K562 (cell line): ENCODE measurements around the gene ZBTB20.

Source experiments
- CTCF ChIP-seq, 3 experiments: IDR thresholded peaks in 2 of 3; conservative IDR thresholded peaks in 1 of 3; 2 replicates each; pipeline ENCODE4 v1.5.1; 2011 to 2012; ENCODE audit warnings: low read length in 3 of 3, mild to moderate bottlenecking in 3 of 3, control low read depth in 2 of 3, improper control_type of control experiment in 1 of 3, inconsistent platforms in 1 of 3, low read depth in 1 of 3, mixed read lengths in 1 of 3, moderate library complexity in 1 of 3; ENCODE audit not compliant: insufficient read depth in 2 of 3
- ETV5 ChIP-seq: sonication (generic); formaldehyde crosslinking; IDR thresholded peaks from 2 replicates; pipeline ENCODE4 v1.4.0; 2020; ENCODE audit warnings: low read depth, mild to moderate bottlenecking, missing genetic modification reagents
- PRDM10 ChIP-seq: fragments of 450-650 bp; IDR thresholded peaks from 2 replicates; pipeline ENCODE4 v1.6.1; 2018; ENCODE audit not compliant: partially characterized antibody
- ZBTB12 ChIP-seq: fragments of 250-450 bp; sonication (Bioruptor Pico); IDR thresholded peaks from 2 replicates; pipeline ENCODE4 v1.4.0; 2020

- TF ChIP-seq CTCF (IDR thresholded peaks at IDR 0.05 in 2 of 3, conservative IDR thresholded peaks at IDR 0.05 in 1 of 3; ENCODE audit: insufficient read depth in 2 of 3, low read depth in 1 of 3, low read length in 3 of 3) (no peak), ZBTB12 (no peak), PRDM10 (no peak), ETV5 (CRISPR knock-in tag) (no peak)
Observed at GRCh38 chr3:114850898-114851297, 296.2 kb downstream of the ZBTB20 start.
